Measurements from ENCODE around the gene PARD3B.

- no peak for TF ChIP-seq ZNF577 (CRISPR knock-in tag; IDR thresholded peaks at IDR 0.05; ENCODE audit: borderline replicate concordance, low read depth)
- TF ChIP-seq, protein P1, sequence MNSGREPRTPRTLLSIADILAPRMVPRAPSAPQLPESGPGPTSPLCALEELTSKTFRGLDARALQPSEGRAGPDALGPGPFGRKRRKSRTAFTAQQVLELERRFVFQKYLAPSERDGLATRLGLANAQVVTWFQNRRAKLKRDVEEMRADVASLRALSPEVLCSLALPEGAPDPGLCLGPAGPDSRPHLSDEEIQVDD (CRISPR knock-in tag; IDR thresholded peaks at IDR 0.05; ENCODE audit: borderline replicate concordance), result no peak
- TF ChIP-seq SNAPC2 (CRISPR knock-in tag; IDR thresholded peaks at IDR 0.05), result no peak
- no peak for TF ChIP-seq NFATC3 (CRISPR knock-in tag; IDR thresholded peaks at IDR 0.05)
- TF ChIP-seq KDM1A (CRISPR knock-in tag; IDR thresholded peaks at IDR 0.05), result no peak
- TF ChIP-seq, protein P2, sequence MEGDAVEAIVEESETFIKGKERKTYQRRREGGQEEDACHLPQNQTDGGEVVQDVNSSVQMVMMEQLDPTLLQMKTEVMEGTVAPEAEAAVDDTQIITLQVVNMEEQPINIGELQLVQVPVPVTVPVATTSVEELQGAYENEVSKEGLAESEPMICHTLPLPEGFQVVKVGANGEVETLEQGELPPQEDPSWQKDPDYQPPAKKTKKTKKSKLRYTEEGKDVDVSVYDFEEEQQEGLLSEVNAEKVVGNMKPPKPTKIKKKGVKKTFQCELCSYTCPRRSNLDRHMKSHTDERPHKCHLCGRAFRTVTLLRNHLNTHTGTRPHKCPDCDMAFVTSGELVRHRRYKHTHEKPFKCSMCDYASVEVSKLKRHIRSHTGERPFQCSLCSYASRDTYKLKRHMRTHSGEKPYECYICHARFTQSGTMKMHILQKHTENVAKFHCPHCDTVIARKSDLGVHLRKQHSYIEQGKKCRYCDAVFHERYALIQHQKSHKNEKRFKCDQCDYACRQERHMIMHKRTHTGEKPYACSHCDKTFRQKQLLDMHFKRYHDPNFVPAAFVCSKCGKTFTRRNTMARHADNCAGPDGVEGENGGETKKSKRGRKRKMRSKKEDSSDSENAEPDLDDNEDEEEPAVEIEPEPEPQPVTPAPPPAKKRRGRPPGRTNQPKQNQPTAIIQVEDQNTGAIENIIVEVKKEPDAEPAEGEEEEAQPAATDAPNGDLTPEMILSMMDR (CRISPR knock-in tag; IDR thresholded peaks at IDR 0.05), result no peak
- TF ChIP-seq TAF1 (CRISPR knock-in tag; IDR thresholded peaks at IDR 0.05), result no peak
- no peak for TF ChIP-seq PRPF4 (IDR thresholded peaks at IDR 0.05; ENCODE audit: low read depth, low read length, poor library complexity, severe bottlenecking)
- TF ChIP-seq U2AF1 (optimal IDR thresholded peaks at IDR 0.05; ENCODE audit: low read depth, low read length), result no peak
- no peak for TF ChIP-seq ZBTB21 (CRISPR knock-in tag; IDR thresholded peaks at IDR 0.05)
- TF ChIP-seq, protein P3, sequence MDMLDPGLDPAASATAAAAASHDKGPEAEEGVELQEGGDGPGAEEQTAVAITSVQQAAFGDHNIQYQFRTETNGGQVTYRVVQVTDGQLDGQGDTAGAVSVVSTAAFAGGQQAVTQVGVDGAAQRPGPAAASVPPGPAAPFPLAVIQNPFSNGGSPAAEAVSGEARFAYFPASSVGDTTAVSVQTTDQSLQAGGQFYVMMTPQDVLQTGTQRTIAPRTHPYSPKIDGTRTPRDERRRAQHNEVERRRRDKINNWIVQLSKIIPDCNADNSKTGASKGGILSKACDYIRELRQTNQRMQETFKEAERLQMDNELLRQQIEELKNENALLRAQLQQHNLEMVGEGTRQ (IDR thresholded peaks at IDR 0.05; ENCODE audit: low read depth, low read length), result no peak
- TF ChIP-seq, protein P3 (CRISPR knock-in tag; IDR thresholded peaks at IDR 0.05; ENCODE audit: borderline replicate concordance), result no peak
Observed at GRCh38 chr2:204946892-204947291, 401.6 kb downstream of the PARD3B start.

All from HepG2 (cell line).